H1 (cell line): Measurements from ENCODE around the gene GSG1L. TPM values are rescaled to one million over a fixed set of nuclear protein-coding genes. Genes with fewer than 3 reads are reported as not detected.

Source experiments
- CTCF ChIA-PET: fragments of 300-600 bp; sonication (Branson Sonifier 250); formaldehyde crosslinking; loops from one replicate; lab custom pipeline; 2021; ENCODE audit not compliant: partially characterized antibody; lab: Charles Lee
- POLR2A ChIA-PET: fragments of 300-600 bp; sonication (Branson Sonifier 250); formaldehyde crosslinking; loops from one replicate; lab custom pipeline; 2021; ENCODE audit warnings: inconsistent platforms; ENCODE audit not compliant: partially characterized antibody; lab: Charles Lee
- DNase-seq, 2 experiments: peaks; one replicate each; pipeline versions ENCODE4 v3.0.0 to v3.0.0-alpha.2; 2010 to 2022; ENCODE audit warnings: low spot score in 2 of 2, low read depth in 1 of 2, mixed read lengths in 1 of 2
- FAIRE-seq: peaks from 2 replicates; lab custom pipeline; 2011; peaks lifted over from hg19 to GRCh38; lab: Jason Lieb, UNC
- H2AFZ ChIP-seq: 2 replicates; pipeline ENCODE4 v1.8.1; 2012; ENCODE audit warnings: low read length, inconsistent platforms
- H2AK5ac ChIP-seq: 2 replicates; pipeline ENCODE4 v1.6.1; 2013; ENCODE audit warnings: low read depth, low read length
- H2BK120ac ChIP-seq: replicated peaks from 2 replicates; pipeline ENCODE3; 2013; ENCODE audit warnings: low read depth, low read length, inconsistent platforms
- H2BK12ac ChIP-seq: 2 replicates; pipeline ENCODE4 v1.6.1; 2013; ENCODE audit warnings: low read depth, low read length
- H2BK15ac ChIP-seq: 2 replicates; pipeline ENCODE4 v1.6.1; 2013; ENCODE audit warnings: low read length
- H2BK20ac ChIP-seq: 2 replicates; pipeline ENCODE4 v1.6.1; 2013; ENCODE audit warnings: low read length
- H2BK5ac ChIP-seq: 2 replicates; pipeline ENCODE4 v1.6.1; 2013; ENCODE audit warnings: low read depth, low read length
- H3K14ac ChIP-seq: 2 replicates; pipeline ENCODE4 v1.6.1; 2013; ENCODE audit warnings: inconsistent platforms; ENCODE audit not compliant: insufficient read length
- H3K18ac ChIP-seq: 2 replicates; pipeline ENCODE4 v1.6.1; 2013; ENCODE audit warnings: low read length; ENCODE audit errors: extremely low read depth
- H3K23ac ChIP-seq: 2 replicates; pipeline ENCODE4 v1.6.1; 2013; ENCODE audit warnings: inconsistent platforms; ENCODE audit not compliant: insufficient read length
- H3K23me2 ChIP-seq: 2 replicates; pipeline ENCODE4 v1.6.1; 2013; ENCODE audit warnings: low read depth, low read length
- H3K27ac ChIP-seq: 2 replicates; pipeline ENCODE4 v1.6.1; 2011; ENCODE audit warnings: low read depth, low read length, inconsistent platforms
- H3K27me3 ChIP-seq, 4 experiments: replicated peaks in 1 of 4; 1 replicate in 1 of 4; 2 replicates in 3 of 4; pipeline versions ENCODE4 v1.6.1 to v1.8.1; 2011 to 2013; ENCODE audit warnings: low read length in 3 of 4, mild to moderate bottlenecking in 3 of 4, inconsistent platforms in 2 of 4, mixed read lengths in 2 of 4, moderate library complexity in 1 of 4; ENCODE audit not compliant: control insufficient read depth in 3 of 4, insufficient read depth in 3 of 4; ENCODE audit errors: extremely low read depth in 1 of 4
- H3K36me3 ChIP-seq, 4 experiments: 2 replicates each; pipeline versions ENCODE4 v1.6.1 to v1.8.1; 2011 to 2013; ENCODE audit warnings: mild to moderate bottlenecking in 4 of 4, low read length in 3 of 4, moderate library complexity in 2 of 4, control low read depth in 1 of 4, inconsistent platforms in 1 of 4; ENCODE audit not compliant: insufficient read depth in 4 of 4, control insufficient read depth in 2 of 4
- H3K4ac ChIP-seq: replicated peaks from 2 replicates; pipeline ENCODE3; 2013; ENCODE audit warnings: low read length, low read depth, mixed read lengths, inconsistent platforms; ENCODE audit not compliant: insufficient read length
- H3K4me1 ChIP-seq, 4 experiments: replicated peaks in 1 of 4; 1 replicate in 1 of 4; 2 replicates in 3 of 4; pipeline versions ENCODE4 v1.6.1 to v1.8.1; 2011 to 2013; ENCODE audit warnings: low read length in 3 of 4, inconsistent platforms in 2 of 4, mixed read lengths in 1 of 4; ENCODE audit not compliant: insufficient read depth in 4 of 4, control insufficient read depth in 3 of 4
- H3K4me2 ChIP-seq, 2 experiments: 2 replicates each; pipeline versions ENCODE4 v1.6.1 to v1.8.1; 2011 to 2013; ENCODE audit warnings: low read depth in 2 of 2, low read length in 2 of 2, control low read depth in 1 of 2, inconsistent platforms in 1 of 2, mild to moderate bottlenecking in 1 of 2; ENCODE audit not compliant: insufficient read depth in 1 of 2
- H3K4me3 ChIP-seq, 4 experiments: fragments of 200-600, 300-600 bp in 1 of 4; sonication (generic), shearing (Covaris generic), sonication (Bioruptor Twin) in 1 of 4; 2 replicates each; pipeline versions ENCODE4 v1.5.1 to v1.8.1; 2011 to 2016; ENCODE audit warnings: low read length in 4 of 4, low read depth in 3 of 4, control low read depth in 2 of 4, inconsistent platforms in 2 of 4, mild to moderate bottlenecking in 2 of 4, mixed read lengths in 1 of 4, moderate library complexity in 1 of 4; ENCODE audit not compliant: insufficient read depth in 2 of 4; ENCODE audit errors: extremely low read depth in 1 of 4
- H3K56ac ChIP-seq: replicated peaks from 2 replicates; pipeline ENCODE3; 2013; ENCODE audit warnings: low read depth, mild to moderate bottlenecking, mixed read lengths, low read length, inconsistent platforms; ENCODE audit not compliant: insufficient read length
- H3K79me1 ChIP-seq: 2 replicates; pipeline ENCODE4 v1.6.1; 2013; ENCODE audit warnings: low read depth, low read length, control low read depth
- H3K79me2 ChIP-seq, 2 experiments: 2 replicates each; pipeline versions ENCODE4 v1.6.1 to v1.8.1; 2012 to 2013; ENCODE audit warnings: low read length in 2 of 2, mild to moderate bottlenecking in 2 of 2, inconsistent platforms in 1 of 2; ENCODE audit not compliant: insufficient read depth in 2 of 2, control insufficient read depth in 1 of 2
- H3K9ac ChIP-seq, 4 experiments: replicated peaks in 1 of 4; 1 replicate in 1 of 4; 2 replicates in 3 of 4; pipeline versions ENCODE4 v1.6.1 to v1.8.1; 2011 to 2013; ENCODE audit warnings: low read depth in 3 of 4, low read length in 3 of 4, control low read depth in 2 of 4, mild to moderate bottlenecking in 2 of 4, moderate library complexity in 2 of 4, inconsistent platforms in 1 of 4; ENCODE audit errors: extremely low read depth in 1 of 4
- H3K9me3 ChIP-seq, 2 experiments: 2 replicates each; pipeline versions ENCODE4 v1.6.1 to v1.8.1; 2012 to 2013; ENCODE audit warnings: mild to moderate bottlenecking in 2 of 2, moderate library complexity in 2 of 2, control low read depth in 1 of 2, inconsistent platforms in 1 of 2, low read depth in 1 of 2, low read length in 1 of 2, mixed read lengths in 1 of 2; ENCODE audit not compliant: insufficient read depth in 2 of 2
- H4K20me1 ChIP-seq, 2 experiments: replicated peaks in 1 of 2; 2 replicates each; pipeline versions ENCODE3 to v1.8.1; 2011 to 2013; ENCODE audit warnings: inconsistent platforms in 2 of 2, low read length in 2 of 2, mild to moderate bottlenecking in 1 of 2; ENCODE audit not compliant: insufficient read depth in 2 of 2, control insufficient read depth in 1 of 2
- H4K5ac ChIP-seq: 2 replicates; pipeline ENCODE4 v1.6.1; 2013; ENCODE audit warnings: low read length, low read depth, mixed read lengths, inconsistent platforms; ENCODE audit not compliant: insufficient read length
- H4K8ac ChIP-seq: 2 replicates; pipeline ENCODE4 v1.8.0; 2013; ENCODE audit warnings: mild to moderate bottlenecking, moderate library complexity, low read length, inconsistent platforms; ENCODE audit not compliant: insufficient read depth; ENCODE audit errors: extremely low read depth
- H4K91ac ChIP-seq: replicated peaks from 2 replicates; pipeline ENCODE3; 2013; ENCODE audit warnings: low read length, mixed read lengths, inconsistent platforms; ENCODE audit not compliant: insufficient read length
- ZNF274 ChIP-seq: IDR thresholded peaks from 2 replicates; pipeline ENCODE4 v1.7.0; 2012; ENCODE audit warnings: low read length, borderline replicate concordance; ENCODE audit errors: extremely low read depth
- WGBS, 2 experiments: shearing (Covaris generic) in 1 of 2; methylation state at CpG; one replicate each; pipeline versions ENCODE4 v1.1.6 to v1.1.7; 2013 to 2015; ENCODE audit warnings: low lambda C conversion rate in 2 of 2, mixed read lengths in 2 of 2, inconsistent platforms in 1 of 2, low coverage in 1 of 2, missing lambda C conversion rate in 1 of 2; ENCODE audit not compliant: insufficient replicate concordance in 2 of 2, insufficient coverage in 1 of 2, insufficient read length in 1 of 2; ENCODE audit errors: extremely low coverage in 1 of 2, missing lambda C conversion rate in 1 of 2; 5-methylcytosine and 5-hydroxymethylcytosine counted together
- polyA plus RNA-seq, 7 experiments: library from polyadenylated mRNA; depleted of rRNA in 3 of 7; stranded (reverse) in 5 of 7; unstranded in 2 of 7; fragments of >200 nt in 5 of 7; fragments of 200-250 nt in 2 of 7; gene quantifications; 1 replicate in 5 of 7; 2 replicates in 1 of 7; 4 replicates in 1 of 7; pipeline versions ENCODE4 v1.2.1 to v1.2.3, GENCODE V29; 2011 to 2013; ENCODE audit warnings: missing spikeins in 2 of 7, mixed read lengths in 2 of 7
- total RNA-seq: library from RNA; stranded (reverse); fragmentation: NEBNext Ultra II Directional; extraction: Animal tissue kit (Norgen Biotek cat#: 25700); gene quantifications from 2 replicates; pipeline ENCODE4 v1.2.1, GENCODE V29; 2021

The GSG1L gene
- total and polyA plus RNA-seq, 2 of the 8 experiments (the other 6 are each of a cell fraction or from before 2014, with no cell fraction given) = 0.71 to 1.1 TPM

DNA sequence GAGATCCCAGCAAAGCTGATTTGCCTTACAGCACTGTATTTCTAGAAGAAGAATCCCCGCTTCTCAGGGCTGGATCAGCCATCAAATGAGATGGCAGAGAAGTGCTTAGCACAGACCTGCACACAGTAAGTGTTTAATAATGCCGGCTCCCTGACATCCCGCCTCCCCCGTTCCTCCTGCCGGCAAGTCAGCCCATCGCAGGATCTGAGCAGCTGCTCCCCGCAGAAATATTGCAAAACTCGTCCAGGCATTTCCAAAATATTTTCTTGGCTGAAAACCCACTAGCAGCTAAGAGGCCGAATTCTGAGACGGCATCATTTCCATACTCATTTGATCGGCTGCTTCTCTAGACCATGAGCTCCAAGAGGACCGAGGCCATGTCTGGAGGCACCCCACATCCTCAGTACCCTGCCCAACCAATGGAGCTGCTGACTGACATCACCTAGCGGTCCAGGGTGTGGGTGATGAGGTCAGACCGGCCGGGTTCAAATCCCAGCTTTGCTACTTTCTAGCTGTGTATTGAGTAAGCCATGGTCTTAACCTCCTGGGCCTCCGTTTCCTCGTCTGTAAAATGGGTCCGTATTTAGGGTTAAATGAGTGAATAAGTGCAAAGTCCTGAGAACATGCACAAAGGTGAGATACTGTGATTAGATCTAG, 262.1 kb downstream of the GSG1L start:
- Histone ChIP-seq H2BK12ac (peak overlapping the region; percentile 7; the same call in 1 of the 2 replicates), H3K79me1 (no peaks in the 10 kb centered on the region), H2AFZ (no peak overlapping the region), H4K91ac (no peak overlapping the region), H4K5ac (no peak overlapping the region), H3K27ac (no peak overlapping the region), H3K23ac (no peak overlapping the region), H2BK20ac (no peak overlapping the region), H3K18ac (no peak overlapping the region), H2BK5ac (no peak overlapping the region), H4K8ac (no peak overlapping the region), H3K4me1 (peaks cover 0 to 4% (median 1%) of the 10 kb centered on the region in 4 experiments; a peak in 5 of 7 replicates), H3K36me3 (no peaks in the 10 kb centered on the region), H3K4me2 (no peak overlapping the region), H3K23me2 (peaks cover 6% of the 10 kb centered on the region), H3K4ac (no peak overlapping the region), H3K14ac (no peak overlapping the region), H2BK15ac (no peak overlapping the region), H3K9ac (no peak overlapping the region), H3K56ac (no peak overlapping the region), H2AK5ac (no peak overlapping the region), H2BK120ac (no peak overlapping the region), H3K79me2 (no peaks in the 10 kb centered on the region), H3K27me3 (no peaks in the 10 kb centered on the region; a peak in 1 of 7 replicates), H3K4me3 (no peak overlapping the region), H4K20me1 (no peaks in the 10 kb centered on the region), H3K9me3 (no peaks in the 10 kb centered on the region)
- FAIRE-seq = no peak
- POLR2A ChIA-PET = interaction anchor here (1.5 kb wide), 1 partner anchor 11 kb away, joined by 3 read pairs; no protein-coding TSS in a partner anchor
- DNase-seq = no peak
- 89% methylated on average over 18 of the region's 18 CpGs; no CpG with 5 or more reads in 1 of the 2 experiments for WGBS, 2 experiments
- CTCF ChIA-PET = interaction anchor here (1.2 to 4.0 kb wide), 5 partner anchors 9 to 66 kb away, joined by 3 to 15 read pairs (median 4); no protein-coding TSS in a partner anchor
- TF ChIP-seq ZNF274 = no peak
